Ishikawa (cell line): ENCODE data around the gene ROCK1.

Experiments
- CEBPB ChIP-seq: IDR thresholded peaks from 2 replicates; pipeline ENCODE4 v1.6.1; 2012
- CREB1 ChIP-seq: IDR thresholded peaks from 2 replicates; pipeline ENCODE4 v1.6.1; 2012; ENCODE audit warnings: low read depth
- EGR1 ChIP-seq: IDR thresholded peaks from 2 replicates; pipeline ENCODE4 v1.6.1; 2012
- EP300 ChIP-seq: IDR thresholded peaks from 2 replicates; pipeline ENCODE4 v1.6.1; 2012; ENCODE audit warnings: borderline replicate concordance
- FOXM1 ChIP-seq: IDR thresholded peaks from 2 replicates; pipeline ENCODE4 v1.6.1; 2012; ENCODE audit warnings: low read depth, borderline replicate concordance
- NFIC ChIP-seq: IDR thresholded peaks from 2 replicates; pipeline ENCODE4 v1.6.1; 2012
- RAD21 ChIP-seq: IDR thresholded peaks from 2 replicates; pipeline ENCODE4 v1.6.1; 2012; ENCODE audit warnings: low read depth
- REST ChIP-seq: IDR thresholded peaks from 2 replicates; pipeline ENCODE4 v1.6.1; 2012; ENCODE audit warnings: low read depth, mild to moderate bottlenecking
- TAF1 ChIP-seq: IDR thresholded peaks from 2 replicates; pipeline ENCODE4 v1.6.1; 2012; ENCODE audit warnings: low read depth, mild to moderate bottlenecking
- TCF12 ChIP-seq: IDR thresholded peaks from 2 replicates; pipeline ENCODE4 v1.6.1; 2012; ENCODE audit warnings: low read depth
- TEAD4 ChIP-seq: IDR thresholded peaks from 2 replicates; pipeline ENCODE4 v1.6.1; 2012
- USF1 ChIP-seq: IDR thresholded peaks from 2 replicates; pipeline ENCODE4 v1.6.1; 2012
- YY1 ChIP-seq: IDR thresholded peaks from 2 replicates; pipeline ENCODE4 v1.6.1; 2012; ENCODE audit warnings: low read depth
- ZBTB7A ChIP-seq: IDR thresholded peaks from 2 replicates; pipeline ENCODE4 v1.6.1; 2012; ENCODE audit warnings: low read depth
- TF ChIP-seq, protein P1 (sequence below): IDR thresholded peaks from 2 replicates; pipeline ENCODE4 v1.6.1; 2012

Gene ROCK1

GRCh38 chr18:21040466-21040865, 71.1 kb downstream of the ROCK1 start:
- TF ChIP-seq USF1 (no peak), TEAD4 (no peak), NFIC (no peak), TAF1 (no peak), ZBTB7A (no peak), RAD21 (no peak), CEBPB (no peak), EGR1 (no peak), CREB1 (no peak), REST (no peak), TCF12 (no peak), EP300 (no peak), FOXM1 (no peak), YY1 (no peak)
- TF ChIP-seq, protein P1, sequence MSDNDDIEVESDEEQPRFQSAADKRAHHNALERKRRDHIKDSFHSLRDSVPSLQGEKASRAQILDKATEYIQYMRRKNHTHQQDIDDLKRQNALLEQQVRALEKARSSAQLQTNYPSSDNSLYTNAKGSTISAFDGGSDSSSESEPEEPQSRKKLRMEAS = no peak

DNA sequence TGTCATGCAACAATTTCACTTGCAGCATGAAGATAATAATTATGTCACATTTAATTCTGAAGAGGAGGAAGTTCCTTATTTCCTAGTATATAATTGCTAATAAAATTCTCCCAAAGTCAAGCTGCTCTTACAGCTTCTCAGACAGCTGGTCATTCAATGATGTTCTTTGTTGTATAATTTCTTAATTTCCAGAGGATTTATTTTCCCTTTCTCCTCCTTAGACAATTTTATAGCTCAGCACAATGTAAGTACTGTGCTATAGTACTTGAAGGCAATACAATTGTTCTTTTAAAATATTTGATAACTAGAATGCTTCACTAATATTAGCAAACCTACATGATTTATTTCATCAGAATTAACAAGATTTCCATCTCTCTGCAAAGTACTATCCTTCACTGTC, 73.4 kb downstream of the ROCK1 start:
- TF ChIP-seq EGR1 (no peak), REST (no peak), RAD21 (no peak), FOXM1 (no peak), YY1 (no peak), NFIC (no peak), TAF1 (no peak), TEAD4 (no peak), USF1 (no peak), ZBTB7A (no peak), EP300 (no peak), CEBPB (no peak), CREB1 (no peak)
- TF ChIP-seq, protein P1 = no peak

- no peak for TF ChIP-seq NFIC
- TF ChIP-seq, protein P1 = no peak
- no peak for TF ChIP-seq FOXM1
- TF ChIP-seq YY1 = no peak
- TF ChIP-seq REST = no peak
- TF ChIP-seq TEAD4 = no peak
- TF ChIP-seq ZBTB7A = no peak
- TF ChIP-seq RAD21 = no peak
- no peak for TF ChIP-seq TAF1
- no peak for TF ChIP-seq EGR1
- no peak for TF ChIP-seq CREB1
- no peak for TF ChIP-seq USF1
- TF ChIP-seq EP300 = no peak
- no peak for TF ChIP-seq CEBPB
- TF ChIP-seq TCF12 = no peak
These were observed 79.8 kb downstream of the ROCK1 start for GRCh38 chr18:21031845-21032244.

DNA sequence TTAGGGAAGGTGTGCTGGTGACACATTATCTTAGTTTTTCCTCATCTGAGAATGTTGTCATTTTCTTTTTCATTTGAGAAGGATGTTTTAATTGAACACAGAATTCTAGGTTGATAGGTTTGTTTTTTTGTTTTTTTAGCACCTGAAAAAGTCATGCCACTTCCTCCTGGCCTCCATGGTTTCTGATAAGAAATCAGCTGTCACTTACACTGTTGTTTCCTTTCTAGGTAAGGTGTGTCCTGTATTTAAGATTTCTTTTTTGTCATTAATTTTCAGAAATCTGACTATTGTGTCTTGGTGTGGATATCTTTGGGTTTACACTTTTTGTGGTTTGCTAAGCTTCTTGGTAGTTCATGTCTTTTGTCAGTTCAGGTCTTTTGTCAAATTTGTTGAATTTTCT, 99.3 kb downstream of the ROCK1 start:
- no peak for TF ChIP-seq NFIC
- no peak for TF ChIP-seq CEBPB
- TF ChIP-seq FOXM1 = no peak
- TF ChIP-seq YY1 = no peak
- no peak for TF ChIP-seq EP300
- TF ChIP-seq ZBTB7A = no peak

DNA sequence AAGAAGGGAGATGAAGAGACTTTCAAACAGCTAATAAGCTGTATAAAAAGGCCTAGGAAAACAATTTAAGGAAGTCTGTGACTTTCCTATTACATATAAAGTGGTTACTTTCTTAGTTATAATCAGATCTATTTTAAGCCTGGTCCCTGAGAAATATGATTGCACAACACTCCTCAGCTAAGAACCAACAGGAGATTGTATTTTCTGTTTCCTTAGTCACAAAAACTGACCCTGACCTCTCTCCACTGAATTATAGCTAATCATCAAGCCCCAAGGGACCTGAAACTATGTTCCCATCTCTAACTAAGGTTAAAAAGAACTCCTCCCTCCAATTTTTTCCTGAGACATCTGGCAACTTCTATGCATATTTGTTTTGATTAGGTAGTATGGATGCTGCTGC, 106.9 kb downstream of the ROCK1 start:
- TF ChIP-seq CREB1 (no peak), USF1 (no peak), EP300 (no peak), RAD21 (no peak), TEAD4 (no peak), FOXM1 (no peak), CEBPB (peak; percentile 30; the same call in 1 of the 2 replicates)
